Loucy (cell line): ENCODE data around the gene CHST14.

Source experiments
- CTCF ChIP-seq: fragments of 200-600 bp; sonication (generic); conservative IDR thresholded peaks from 2 replicates; pipeline ENCODE4 v1.5.1; 2014; ENCODE audit warnings: mild to moderate bottlenecking, antibody characterized with exemption, low read length
- EZH2phosphoT487 ChIP-seq: fragments of 200-600 bp; IDR thresholded peaks from 2 replicates; pipeline ENCODE4 v1.6.1; 2018; ENCODE audit warnings: antibody characterized with exemption, mild to moderate bottlenecking, moderate library complexity, borderline replicate concordance

- TF ChIP-seq CTCF (no peak), EZH2phosphoT487 (no peak)
Observed at GRCh38 chr15:40501487-40501886, 30.7 kb downstream of the CHST14 start.
